ENCODE measurements around the gene MTHFD1L. TPM values are rescaled to one million over a fixed set of nuclear protein-coding genes. Genes with fewer than 3 reads are reported as not detected.
"Not testable (repeated sequence)": the region's sequence is repeated elsewhere in the genome, so short reads cannot be mapped to it uniquely, and the experiment has no call there.

Gene MTHFD1L
- total and polyA plus RNA-seq, 3 donors from 2014 or later: 23.4 to 35.3 (median 29.5) TPM

GRCh38 chr6:151032034-151032433, 166.5 kb downstream of the MTHFD1L start:
- Histone ChIP-seq H3K4me1 (no peaks in the 10 kb centered on the region), H3K36me3 (ENCODE audit: low read depth, missing control alignments) (no peaks in the 10 kb centered on the region), H3K4me3 (no peak overlapping the region), H3K27me3 (no peaks in the 10 kb centered on the region), H3K27ac (no peak overlapping the region), H3K9me3 (no peaks in the 10 kb centered on the region)
- 96 to 97% methylated on average over 3 of the region's 3 CpGs for WGBS, 2 donors
- TF ChIP-seq CTCF (IDR thresholded peaks at IDR 0.05): no peak
- no peak for TF ChIP-seq POLR2A (IDR thresholded peaks at IDR 0.05)
- peak; percentile 1 for DNase-seq
- intact Hi-C loops (cut with DNase I; ENCODE audit: low total_unique reads): no loop called here

GRCh38 chr6:151034825-151035781, 169.6 kb downstream of the MTHFD1L start:
- WGBS, 2 donors: 92 to 96% methylated on average over 10 of the region's 10 CpGs
- Histone ChIP-seq H3K4me3 (no peak overlapping the region), H3K27me3 (no peaks in the 10 kb centered on the region), H3K36me3 (ENCODE audit: low read depth, missing control alignments) (no peaks in the 10 kb centered on the region), H3K27ac (peak overlapping the region in 1 of 2 donors; percentile 64), H3K9me3 (no peaks in the 10 kb centered on the region), H3K4me1 (no peaks in the 10 kb centered on the region)
- TF ChIP-seq CTCF (IDR thresholded peaks at IDR 0.05): no peak
- no peak for TF ChIP-seq POLR2A (IDR thresholded peaks at IDR 0.05)
- intact Hi-C loops (cut with DNase I; ENCODE audit: low total_unique reads): no loop called here
- DNase-seq: peak; percentile 2

- DNase-seq; H3K4me1 ChIP-seq; intact Hi-C loops (cut with DNase I; ENCODE audit: low total_unique reads); H3K4me3 ChIP-seq; H3K27me3 ChIP-seq; H3K36me3 ChIP-seq (ENCODE audit: low read depth, missing control alignments); H3K9me3 ChIP-seq: not testable (repeated sequence)
- H3K27ac ChIP-seq: peak overlapping the region in 1 of 2 donors; percentile 64
- WGBS, 2 donors: 46 to 52% methylated on average over 3 of the region's 3 CpGs
Observed at GRCh38 chr6:151036211-151036721, 170.8 kb downstream of the MTHFD1L start.

GRCh38 chr6:151036869-151037680, 171.6 kb downstream of the MTHFD1L start:
- Histone ChIP-seq H3K4me1 (no peaks in the 10 kb centered on the region), H3K4me3 (no peak overlapping the region), H3K36me3 (ENCODE audit: low read depth, missing control alignments) (no peaks in the 10 kb centered on the region), H3K27ac (peak overlapping the region in 1 of 2 donors; percentile 64), H3K9me3 (no peaks in the 10 kb centered on the region), H3K27me3 (no peaks in the 10 kb centered on the region)
- WGBS, 2 donors: 81 to 87% methylated on average over 12 of the region's 12 CpGs
- intact Hi-C loops (cut with DNase I; ENCODE audit: low total_unique reads): no loop called here
- TF ChIP-seq POLR2A (IDR thresholded peaks at IDR 0.05): no peak
- no peak for TF ChIP-seq CTCF (IDR thresholded peaks at IDR 0.05)
- DNase-seq: no peak

- Histone ChIP-seq H3K27me3 (no peaks in the 10 kb centered on the region), H3K4me3 (no peak overlapping the region), H3K4me1 (no peaks in the 10 kb centered on the region), H3K9me3 (no peaks in the 10 kb centered on the region), H3K27ac (no peak overlapping the region), H3K36me3 (ENCODE audit: low read depth, missing control alignments) (no peaks in the 10 kb centered on the region)
- TF ChIP-seq POLR2A (IDR thresholded peaks at IDR 0.05) (no peak), CTCF (IDR thresholded peaks at IDR 0.05) (no peak)
- no peak for DNase-seq
- 96 to 97% methylated on average over 7 of the region's 7 CpGs for WGBS, 2 donors
- intact Hi-C loops (cut with DNase I; ENCODE audit: low total_unique reads): no loop called here
Observed at GRCh38 chr6:151038616-151039015, 173.1 kb downstream of the MTHFD1L start.

- intact Hi-C loops (cut with DNase I; ENCODE audit: low total_unique reads); H3K4me1 ChIP-seq; H3K36me3 ChIP-seq (ENCODE audit: low read depth, missing control alignments); H3K27me3 ChIP-seq; H3K27ac ChIP-seq; H3K9me3 ChIP-seq; H3K4me3 ChIP-seq; DNase-seq: not testable (repeated sequence)
- 61 to 72% methylated on average over 12 of the region's 12 CpGs for WGBS, 2 donors
Observed at GRCh38 chr6:151040888-151041521, 175.5 kb downstream of the MTHFD1L start.
